ENCODE results near the gene ASPN.

- TF ChIP-seq JUNB (CRISPR knock-in tag; conservative IDR thresholded peaks at IDR 0.05) (no peak), ZFP1 (CRISPR knock-in tag; IDR thresholded peaks at IDR 0.05) (no peak), ZNF124 (CRISPR knock-in tag; IDR thresholded peaks at IDR 0.05) (no peak), CTCF (IDR thresholded peaks at IDR 0.05 in 2 of 3, conservative IDR thresholded peaks at IDR 0.05 in 1 of 3; ENCODE audit: insufficient read depth in 2 of 3, low read depth in 1 of 3, low read length in 3 of 3) (no peak), PATZ1 (CRISPR knock-in tag; IDR thresholded peaks at IDR 0.05; ENCODE audit: borderline replicate concordance) (no peak), NELFE (IDR thresholded peaks at IDR 0.05; ENCODE audit: insufficient read depth, insufficient read length) (no peak), GATA2 (CRISPR knock-in tag; IDR thresholded peaks at IDR 0.05) (no peak)
These were observed 34.7 kb upstream of the ASPN start for GRCh38 chr9:92517046-92517445.

Data from K562 (cell line).